ENCODE measurements around the gene PCDHGA2.

PCDHGA2 gene

GRCh38 chr5:141349917-141350619 is 11.5 kb downstream of the PCDHGA2 start, which contains the start of gene PCDHGB1:
PCDHGB1 (plus strand) TSS chr5:141350099; CDS start chr5:141350261, 162 bp downstream.
- H3K27me3 ChIP-seq (ENCODE audit: low read length) = no peaks in the 10 kb centered on the region
- H2AFZ ChIP-seq (ENCODE audit: low read depth, low read length, severe bottlenecking) = peak within 1 kb of the TSS; percentile 69
- no peaks in the 10 kb centered on the region for H3K9me3 ChIP-seq (ENCODE audit: insufficient read depth, low read length)
- no peaks in the 10 kb centered on the region for H3K36me3 ChIP-seq (ENCODE audit: low read length)
- H3F3A ChIP-seq (ENCODE audit: insufficient read depth) = 0 out of 2 replicates have a peak, but pooled peaks cover 5% of the 10 kb centered on the region
- peak within 1 kb of the TSS; percentile 38 for H3K4me3 ChIP-seq (ENCODE audit: insufficient read depth, low read length, poor library complexity, severe bottlenecking)
- peak within 1 kb of the TSS; percentile 46 for H3K4me2 ChIP-seq (ENCODE audit: low read depth, low read length, poor library complexity, severe bottlenecking)
- H3K9ac ChIP-seq (ENCODE audit: low read length) = peak within 1 kb of the TSS; percentile 30; the same call in 1 of the 2 replicates
- no peaks in the 10 kb centered on the region for H4K20me1 ChIP-seq (ENCODE audit: low read depth, low read length)
- no peaks in the 10 kb centered on the region for H3K9me2 ChIP-seq (replicated peaks; ENCODE audit: insufficient read depth, low read length)
- H3K79me2 ChIP-seq (ENCODE audit: insufficient read depth, low read length) = no peaks in the 10 kb centered on the region
- no peak for TF ChIP-seq EZH2phosphoT487 (conservative IDR thresholded peaks at IDR 0.05; ENCODE audit: low read length)
- TF ChIP-seq, protein P1, sequence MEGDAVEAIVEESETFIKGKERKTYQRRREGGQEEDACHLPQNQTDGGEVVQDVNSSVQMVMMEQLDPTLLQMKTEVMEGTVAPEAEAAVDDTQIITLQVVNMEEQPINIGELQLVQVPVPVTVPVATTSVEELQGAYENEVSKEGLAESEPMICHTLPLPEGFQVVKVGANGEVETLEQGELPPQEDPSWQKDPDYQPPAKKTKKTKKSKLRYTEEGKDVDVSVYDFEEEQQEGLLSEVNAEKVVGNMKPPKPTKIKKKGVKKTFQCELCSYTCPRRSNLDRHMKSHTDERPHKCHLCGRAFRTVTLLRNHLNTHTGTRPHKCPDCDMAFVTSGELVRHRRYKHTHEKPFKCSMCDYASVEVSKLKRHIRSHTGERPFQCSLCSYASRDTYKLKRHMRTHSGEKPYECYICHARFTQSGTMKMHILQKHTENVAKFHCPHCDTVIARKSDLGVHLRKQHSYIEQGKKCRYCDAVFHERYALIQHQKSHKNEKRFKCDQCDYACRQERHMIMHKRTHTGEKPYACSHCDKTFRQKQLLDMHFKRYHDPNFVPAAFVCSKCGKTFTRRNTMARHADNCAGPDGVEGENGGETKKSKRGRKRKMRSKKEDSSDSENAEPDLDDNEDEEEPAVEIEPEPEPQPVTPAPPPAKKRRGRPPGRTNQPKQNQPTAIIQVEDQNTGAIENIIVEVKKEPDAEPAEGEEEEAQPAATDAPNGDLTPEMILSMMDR (IDR thresholded peaks at IDR 0.05; ENCODE audit: insufficient read depth, low read length, poor library complexity, severe bottlenecking) = peak; percentile 46
- no peak within 1 kb of the TSS for H3K27ac ChIP-seq (ENCODE audit: low read depth, low read length)

GRCh38 chr5:141351591-141351990 is 13.0 kb downstream of the PCDHGA2 start:
- H3K4me3 ChIP-seq (ENCODE audit: insufficient read depth, low read length, poor library complexity, severe bottlenecking) = no peak overlapping the region
- no peak for TF ChIP-seq EZH2phosphoT487 (conservative IDR thresholded peaks at IDR 0.05; ENCODE audit: low read length)
- TF ChIP-seq, protein P1 (IDR thresholded peaks at IDR 0.05; ENCODE audit: insufficient read depth, low read length, poor library complexity, severe bottlenecking) = no peak
- no peak overlapping the region for H2AFZ ChIP-seq (ENCODE audit: low read depth, low read length, severe bottlenecking)
- no peaks in the 10 kb centered on the region for H3K9me3 ChIP-seq (ENCODE audit: insufficient read depth, low read length)
- no peak overlapping the region for H3K9ac ChIP-seq (ENCODE audit: low read length)
- no peak overlapping the region for H3K27ac ChIP-seq (ENCODE audit: low read depth, low read length)
- H3K4me2 ChIP-seq (ENCODE audit: low read depth, low read length, poor library complexity, severe bottlenecking) = no peak overlapping the region
- H4K20me1 ChIP-seq (ENCODE audit: low read depth, low read length) = no peaks in the 10 kb centered on the region
- H3K9me2 ChIP-seq (replicated peaks; ENCODE audit: insufficient read depth, low read length) = no peaks in the 10 kb centered on the region
- H3K36me3 ChIP-seq (ENCODE audit: low read length) = no peaks in the 10 kb centered on the region
- 0 out of 2 replicates have a peak, but pooled peaks cover 5% of the 10 kb centered on the region for H3F3A ChIP-seq (ENCODE audit: insufficient read depth)
- H3K79me2 ChIP-seq (ENCODE audit: insufficient read depth, low read length) = no peaks in the 10 kb centered on the region
- H3K27me3 ChIP-seq (ENCODE audit: low read length) = no peaks in the 10 kb centered on the region

GRCh38 chr5:141354900-141355469 is 16.4 kb downstream of the PCDHGA2 start, which contains the start of gene PCDHGA4:
PCDHGA4 (plus strand) TSS chr5:141355021; CDS start chr5:141355108, 87 bp downstream.
- 0 out of 2 replicates have a peak, but pooled peaks cover 5% of the 10 kb centered on the region for H3F3A ChIP-seq (ENCODE audit: insufficient read depth)
- H3K4me2 ChIP-seq (ENCODE audit: low read depth, low read length, poor library complexity, severe bottlenecking) = peak within 1 kb of the TSS; percentile 32
- H3K79me2 ChIP-seq (ENCODE audit: insufficient read depth, low read length) = no peaks in the 10 kb centered on the region
- H3K27ac ChIP-seq (ENCODE audit: low read depth, low read length) = no peak within 1 kb of the TSS
- H2AFZ ChIP-seq (ENCODE audit: low read depth, low read length, severe bottlenecking) = no peak within 1 kb of the TSS
- TF ChIP-seq, protein P1 (IDR thresholded peaks at IDR 0.05; ENCODE audit: insufficient read depth, low read length, poor library complexity, severe bottlenecking) = peak; percentile 56
- TF ChIP-seq EZH2phosphoT487 (conservative IDR thresholded peaks at IDR 0.05; ENCODE audit: low read length) = no peak
- H3K9me3 ChIP-seq (ENCODE audit: insufficient read depth, low read length) = no peaks in the 10 kb centered on the region
- H4K20me1 ChIP-seq (ENCODE audit: low read depth, low read length) = no peaks in the 10 kb centered on the region
- peak within 1 kb of the TSS; percentile 11; the same call in 1 of the 2 replicates for H3K9ac ChIP-seq (ENCODE audit: low read length)
- H3K36me3 ChIP-seq (ENCODE audit: low read length) = no peaks in the 10 kb centered on the region
- no peaks in the 10 kb centered on the region for H3K9me2 ChIP-seq (replicated peaks; ENCODE audit: insufficient read depth, low read length)
- no peak within 1 kb of the TSS for H3K4me3 ChIP-seq (ENCODE audit: insufficient read depth, low read length, poor library complexity, severe bottlenecking)
- H3K27me3 ChIP-seq (ENCODE audit: low read length) = no peaks in the 10 kb centered on the region
